CD4-positive, alpha-beta T cell (primary cell): ENCODE results near the gene TMEM139. TPM values are rescaled to one million over a fixed set of nuclear protein-coding genes. Genes with fewer than 3 reads are reported as not detected.

Source experiments
- ATAC-seq: fragments of 200-7000 bp; cut with Tn5 transposase; one replicate; pipeline ENCODE4 v1.10.0; 2022; ENCODE audit warnings: mild to moderate bottlenecking; ENCODE audit not compliant: poor library complexity
- CTCF ChIA-PET: fragments of 350-600 bp; sonication (Branson Sonifier 250); formaldehyde crosslinking; loops from one replicate; lab custom pipeline; 2021; ENCODE audit warnings: antibody characterized with exemption, inconsistent platforms; lab: Charles Lee
- POLR2A ChIA-PET: fragments of 350-600 bp; sonication (Branson Sonifier 250); formaldehyde crosslinking; loops from one replicate; lab custom pipeline; 2021; ENCODE audit warnings: antibody characterized with exemption, inconsistent platforms; lab: Charles Lee
- DNase-seq, 14 experiments: peaks; one replicate each; pipeline ENCODE4 v3.0.0-alpha.2; 2013 to 2020; ENCODE audit warnings: mixed read lengths in 2 of 14
- H3K27ac ChIP-seq, 2 donors: one replicate each; pipeline versions ENCODE4 v1.5.1 to v1.7.0; 2013; ENCODE audit warnings: low read length in 2 of 2, low read depth in 1 of 2, mild to moderate bottlenecking in 1 of 2
- H3K27me3 ChIP-seq, 2 experiments: 1 replicate in 1 of 2; 2 replicates in 1 of 2; pipeline versions ENCODE4 v1.6.1 to v1.7.0; 2013; ENCODE audit warnings: low read length in 2 of 2, control low read depth in 1 of 2, mild to moderate bottlenecking in 1 of 2, moderate library complexity in 1 of 2; ENCODE audit not compliant: insufficient read depth in 2 of 2, control insufficient read depth in 1 of 2
- H3K36me3 ChIP-seq: one replicate; pipeline ENCODE4 v1.6.1; 2013; ENCODE audit warnings: low read length, control low read depth; ENCODE audit not compliant: insufficient read depth
- H3K4me1 ChIP-seq: one replicate; pipeline ENCODE4 v1.6.1; 2013; ENCODE audit warnings: low read length, control low read depth; ENCODE audit not compliant: insufficient read depth
- H3K4me3 ChIP-seq: one replicate; pipeline ENCODE4 v1.5.1; 2013; ENCODE audit warnings: mild to moderate bottlenecking, low read length, moderate library complexity
- H3K9me3 ChIP-seq, 2 experiments: 1 replicate in 1 of 2; 2 replicates in 1 of 2; pipeline versions ENCODE4 v1.6.1 to v1.7.0; 2013; ENCODE audit warnings: low read length in 2 of 2, mild to moderate bottlenecking in 2 of 2, control low read depth in 1 of 2, moderate library complexity in 1 of 2; ENCODE audit not compliant: control insufficient read depth in 1 of 2, insufficient read depth in 1 of 2
- H3K27ac Mint-ChIP-seq: one replicate; pipeline ENCODE4 v1.8.0; 2020; ENCODE audit warnings: mixed read lengths
- H3K27me3 Mint-ChIP-seq: one replicate; pipeline ENCODE4 v1.8.0; 2021; ENCODE audit warnings: mixed read lengths
- H3K36me3 Mint-ChIP-seq: one replicate; pipeline ENCODE4 v1.8.0; 2021; ENCODE audit warnings: low read depth, mixed read lengths
- H3K4me1 Mint-ChIP-seq: one replicate; pipeline ENCODE4 v1.8.0; 2021; ENCODE audit warnings: low read depth, mixed read lengths
- H3K4me3 Mint-ChIP-seq: one replicate; pipeline ENCODE4 v1.8.0; 2020; ENCODE audit warnings: mild to moderate bottlenecking, mixed read lengths
- H3K9me3 Mint-ChIP-seq: one replicate; pipeline ENCODE4 v1.8.0; 2020; ENCODE audit warnings: mixed read lengths
- CTCF ChIP-seq: fragments of 200-600 bp; IDR thresholded peaks from one replicate; pipeline ENCODE4 v1.8.0; 2022; ENCODE audit warnings: antibody characterized with exemption, mild to moderate bottlenecking
- intact Hi-C, 2 experiments: fragments of 100-400 bp; cut with DNase I in 1 of 2; cut with micrococcal nuclease in 1 of 2; formaldehyde crosslinking; loops; one replicate each; pipeline versions ENCODE4 v1.15.1 to v1.9.0; 2023 to 2025; cut with DNase I, micrococcal nuclease
- total RNA-seq, 174 experiments: library from RNA in 2 of 174; stranded (reverse) in 2 of 174; gene quantifications; one replicate each; pipeline ENCODE4 v1.2.3 and lab custom pipeline; 2021 to 2026

TMEM139 gene
- total RNA-seq, 2 experiments from 2014 or later = 0.20 to 0.27 TPM

- Histone ChIP-seq H3K36me3 (no peaks in the 10 kb centered on the region), H3K4me3 (no peak overlapping the region), H3K27me3 (no peaks in the 10 kb centered on the region), H3K4me1 (peaks cover 30% of the 10 kb centered on the region), H3K9me3 (no peaks in the 10 kb centered on the region), H3K27ac (no peak overlapping the region)
- ATAC-seq (no peak), DNase-seq (no peak)
- Mint-ChIP-seq H3K36me3 (no peaks in the 10 kb centered on the region), H3K27me3 (no peaks in the 10 kb centered on the region), H3K9me3 (no peaks in the 10 kb centered on the region), H3K4me1 (peaks cover 43% of the 10 kb centered on the region), H3K4me3 (no peak overlapping the region), H3K27ac (no peak overlapping the region)
- ChIA-PET CTCF (interaction anchor here (1.1 kb wide), 1 partner anchor 14 kb away, joined by 3 read pairs; no protein-coding TSS in a partner anchor), POLR2A (interaction anchor here (3.8 kb wide), 1 partner anchor 17 kb away, joined by 41 read pairs; the partner anchor contains the start of gene GSTK1)
- intact Hi-C loops = loop anchor here in 1 of 2 experiments (10.0 kb wide), 1 partner anchor 427 kb away; the partner anchor contains the start of gene EPHB6
- TF ChIP-seq CTCF = no peak
Observed at GRCh38 chr7:143281529-143281928, 3.2 kb upstream of the TMEM139 start.

GRCh38 chr7:143282124-143282523, 2.6 kb upstream of the TMEM139 start:
- no peaks in the 10 kb centered on the region for H3K36me3 ChIP-seq
- Mint-ChIP-seq H3K27me3 (no peaks in the 10 kb centered on the region), H3K36me3 (no peaks in the 10 kb centered on the region), H3K4me3 (no peak overlapping the region), H3K27ac (no peak overlapping the region), H3K9me3 (no peaks in the 10 kb centered on the region), H3K4me1 (peaks cover 48% of the 10 kb centered on the region)
- TF ChIP-seq CTCF = no peak
- no peaks in the 10 kb centered on the region for H3K9me3 ChIP-seq
- H3K4me1 ChIP-seq = peaks cover 30% of the 10 kb centered on the region
- H3K4me3 ChIP-seq = no peak overlapping the region
- no peak for ATAC-seq
- ChIA-PET CTCF (interaction anchor here (0.7 to 1.8 kb wide), 4 partner anchors 15 to 42 kb away, joined by 3 to 5 read pairs (median 4); no protein-coding TSS in a partner anchor), POLR2A (interaction anchor here (3.8 kb wide), 1 partner anchor 18 kb away, joined by 41 read pairs; the partner anchor contains the start of gene GSTK1)
- no peaks in the 10 kb centered on the region for H3K27me3 ChIP-seq
- no peak overlapping the region for H3K27ac ChIP-seq
- DNase-seq = no peak
- intact Hi-C loops = loop anchor here in 1 of 2 experiments (10.0 kb wide), 1 partner anchor 427 kb away; the partner anchor contains the start of gene EPHB6

GRCh38 chr7:143283381-143283780, 1.4 kb upstream of the TMEM139 start:
- DNase-seq (no peak), ATAC-seq (no peak)
- intact Hi-C loops = loop anchor here in 1 of 2 experiments (10.0 kb wide), 1 partner anchor 429 kb away; the partner anchor contains the start of gene EPHB6
- peaks cover 59% of the 10 kb centered on the region for H3K4me1 Mint-ChIP-seq
- POLR2A ChIA-PET = interaction anchor here (0.6 kb wide), 1 partner anchor 23 kb away, joined by 5 read pairs; no protein-coding TSS in a partner anchor
- no peak overlapping the region for H3K4me3 ChIP-seq
- peak overlapping the region; percentile 2 for H3K27ac Mint-ChIP-seq
- no peaks in the 10 kb centered on the region for H3K9me3 ChIP-seq
- no peak overlapping the region for H3K27ac ChIP-seq
- H3K4me1 ChIP-seq = peaks cover 39% of the 10 kb centered on the region
- H3K36me3 Mint-ChIP-seq = peaks cover 4% of the 10 kb centered on the region
- H3K9me3 Mint-ChIP-seq = no peaks in the 10 kb centered on the region
- CTCF ChIA-PET = interaction anchor here (1.0 to 1.8 kb wide), 4 partner anchors 16 to 43 kb away, joined by 3 to 5 read pairs (median 5); no protein-coding TSS in a partner anchor
- H3K36me3 ChIP-seq = no peaks in the 10 kb centered on the region
- H3K27me3 Mint-ChIP-seq = no peaks in the 10 kb centered on the region
- H3K27me3 ChIP-seq = no peaks in the 10 kb centered on the region
- H3K4me3 Mint-ChIP-seq = peak overlapping the region; percentile 36
- no peak for TF ChIP-seq CTCF
